Heart right ventricle (tissue), 16 donors: ENCODE results near the gene SNX33. TPM values are rescaled to one million over a fixed set of nuclear protein-coding genes. Genes with fewer than 3 reads are reported as not detected.
A peak's percentile ranks its signal among the peaks of the same experiment; 100 is the strongest.

ENCODE experiments used
- ATAC-seq, 8 donors: fragments of 200-7000 bp; cut with Tn5 transposase; one replicate each; pipeline ENCODE4 v1.9.1; 2020; ENCODE audit warnings: mild to moderate bottlenecking in 8 of 8, moderate library complexity in 8 of 8, moderate number of reproducible peaks in 1 of 8
- DNase-seq, 2 donors: peaks; one replicate each; pipeline ENCODE4 v3.0.0-alpha.2; 2020
- H3K27ac ChIP-seq, 10 donors: fragments of 200-600 bp; sonication (generic) in 2 of 10; one replicate each; pipeline versions ENCODE4 v1.5.0 to v1.8.0; 2020 to 2022; ENCODE audit warnings: mild to moderate bottlenecking in 3 of 10
- H3K27me3 ChIP-seq, 7 donors: fragments of 200-600 bp; one replicate each; pipeline ENCODE4 v1.8.0; 2021 to 2022; ENCODE audit warnings: mild to moderate bottlenecking in 2 of 7
- H3K36me3 ChIP-seq, 9 donors: fragments of 200-600 bp; sonication (generic) in 1 of 9; one replicate each; pipeline versions ENCODE4 v1.5.0 to v1.8.0; 2020 to 2022; ENCODE audit warnings: mild to moderate bottlenecking in 2 of 9
- H3K4me1 ChIP-seq, 9 donors: fragments of 200-600 bp; sonication (generic) in 1 of 9; one replicate each; pipeline versions ENCODE4 v1.5.0 to v1.8.0; 2020 to 2022; ENCODE audit warnings: mild to moderate bottlenecking in 4 of 9
- H3K4me3 ChIP-seq, 10 donors: fragments of 200-600 bp; sonication (generic) in 2 of 10; one replicate each; pipeline versions ENCODE4 v1.5.0 to v1.8.0; 2020 to 2022; ENCODE audit warnings: mild to moderate bottlenecking in 7 of 10, moderate library complexity in 2 of 10
- H3K9me3 ChIP-seq, 11 donors: fragments of 200-600 bp in 10 of 11; sonication (generic) in 2 of 11; one replicate each; pipeline versions ENCODE4 v1.5.0 to v1.8.0; 2013 to 2022; ENCODE audit warnings: mild to moderate bottlenecking in 2 of 11, control low read depth in 1 of 11, moderate library complexity in 1 of 11
- WGBS, 2 donors: extraction: QIAGEN DNeasy Blood & Tissue Kit; methylation state at CpG; one replicate each; pipeline ENCODE4 v1.1.7; 2013; ENCODE audit warnings: inconsistent platforms in 1 of 2; 5-methylcytosine and 5-hydroxymethylcytosine counted together
- intact Hi-C, 10 donors: fragments of 100-400 bp; cut with DNase I; formaldehyde crosslinking; loops; one replicate each; pipeline versions ENCODE4 v1.11.1 to v1.14.2; 2022
- polyA plus RNA-seq, 2 donors: library from polyadenylated mRNA; stranded (reverse); fragments of 200-250 nt; gene quantifications; one replicate each; pipeline ENCODE4 v1.2.3, GENCODE V29; 2013
- total RNA-seq, 10 donors: library from RNA; stranded (reverse); fragmentation: NEBNext Ultra II Directional in 3 of 10; extraction: Animal tissue kit (Norgen Biotek cat#: 25700) in 3 of 10; gene quantifications; one replicate each; pipeline versions ENCODE4 v1.2.1 to v1.2.4, GENCODE V29; 2021 to 2023
- TF ChIP-seq, protein P1 (sequence below), 9 donors: fragments of 200-600 bp; sonication (generic) in 2 of 9; IDR thresholded peaks; one replicate each; pipeline versions ENCODE4 v1.5.0 to v1.8.0; 2021 to 2022; ENCODE audit warnings: antibody characterized with exemption in 9 of 9, mild to moderate bottlenecking in 5 of 9, moderate library complexity in 1 of 9
- donor health status: Arrhythmogenic right ventricular cardiomyopathy.
- donor health status: ischemic (EF 13 %, LVEDD 7.1; RV severe dilation, severe dysfunction).
- donor health status: healthy with polysubstance abuse.
- donor health status: DM: no; HTN: yes; CAD: no.
- donor health status: DM: no; HTN: no; CAD: no.
- donor health status: ischemic (EF 25% LVEDD 6.9; RV normal size, moderate dysfunction).
- donor health status: ischemic (EF 25% LVEDD 5.7; RV mildly dilated, moderate dysfunction).
- donor health status: healthy.
- donor health status: DM: yes; HTN: yes; CAD: no.
- donor health status: Ischemic cardiomyopathy.
- donor health status: ischemic (EF 35%, LVEDD 5.7; RV mildly dilated, moderate dysfunction).
- donor health status: nonischemic (EF 11% LVEDD 7.7; RV severe dilation, severe dysfunction).
- donor health status: DM: yes; HTN: yes; CAD: no.
- donor health status: PGD.
- donor health status: ischemic (EF 29% LVEDD 5.4; RV normal size, mild dysfunction).
- donor health status: nonischemic (EF 23%, LVEDD 6.1; RV moderate dilation, normal function).

Gene SNX33
- total and polyA plus RNA-seq, 12 donors: 7.4 to 14.8 (median 9.7) TPM

DNA sequence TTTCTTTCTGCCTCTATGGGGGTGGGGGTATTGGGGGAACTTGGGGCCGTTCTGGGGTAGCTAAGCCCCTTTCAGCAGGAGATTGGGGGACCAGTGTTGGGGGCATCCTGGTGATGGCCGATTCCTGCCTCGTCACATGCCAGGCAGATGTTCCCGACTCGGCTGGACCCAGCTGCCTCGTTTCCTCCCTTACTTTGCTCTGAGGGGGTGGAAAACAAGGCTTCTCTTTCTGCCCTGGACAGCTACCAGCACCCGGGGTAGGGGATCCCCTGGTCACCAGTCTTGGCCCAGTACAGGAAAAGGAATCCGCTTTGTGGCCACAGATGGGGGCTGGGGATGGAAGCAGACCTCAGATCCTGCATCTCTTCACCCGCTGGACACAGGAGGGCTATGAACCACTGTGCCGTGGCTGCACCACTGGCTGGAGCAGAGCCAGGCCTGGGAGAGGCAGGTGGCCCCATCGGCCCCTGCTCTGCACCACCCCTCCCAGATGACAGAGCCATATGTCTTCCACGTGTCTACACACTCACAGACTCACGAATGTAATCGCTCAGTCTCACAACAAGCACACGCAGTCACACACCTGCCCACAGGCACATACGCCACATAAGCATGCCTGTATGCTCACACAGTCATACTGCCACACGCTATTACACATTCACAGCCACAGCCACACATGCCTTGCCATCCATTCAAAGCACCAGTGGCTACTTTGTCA is 12.4 kb downstream of the SNX33 start:
- H3K36me3 ChIP-seq: peaks cover 0 to 59% (median 20%) of the 10 kb centered on the region in 9 donors
- H3K4me1 ChIP-seq: peaks cover 8 to 46% (median 26%) of the 10 kb centered on the region in 9 donors
- no peaks in the 10 kb centered on the region for H3K27me3 ChIP-seq
- H3K4me3 ChIP-seq: no peak overlapping the region
- peak in 1 of 8 donors; percentile 1 for ATAC-seq
- intact Hi-C loops: no loop called here
- peak overlapping the region in 9 of 10 donors; percentile 54 to 80 (median 74) for H3K27ac ChIP-seq
- H3K9me3 ChIP-seq: no peaks in the 10 kb centered on the region
- WGBS, 2 donors: 68 to 81% methylated on average over 17 of the region's 17 CpGs
- no peak for DNase-seq
- TF ChIP-seq, protein P1, sequence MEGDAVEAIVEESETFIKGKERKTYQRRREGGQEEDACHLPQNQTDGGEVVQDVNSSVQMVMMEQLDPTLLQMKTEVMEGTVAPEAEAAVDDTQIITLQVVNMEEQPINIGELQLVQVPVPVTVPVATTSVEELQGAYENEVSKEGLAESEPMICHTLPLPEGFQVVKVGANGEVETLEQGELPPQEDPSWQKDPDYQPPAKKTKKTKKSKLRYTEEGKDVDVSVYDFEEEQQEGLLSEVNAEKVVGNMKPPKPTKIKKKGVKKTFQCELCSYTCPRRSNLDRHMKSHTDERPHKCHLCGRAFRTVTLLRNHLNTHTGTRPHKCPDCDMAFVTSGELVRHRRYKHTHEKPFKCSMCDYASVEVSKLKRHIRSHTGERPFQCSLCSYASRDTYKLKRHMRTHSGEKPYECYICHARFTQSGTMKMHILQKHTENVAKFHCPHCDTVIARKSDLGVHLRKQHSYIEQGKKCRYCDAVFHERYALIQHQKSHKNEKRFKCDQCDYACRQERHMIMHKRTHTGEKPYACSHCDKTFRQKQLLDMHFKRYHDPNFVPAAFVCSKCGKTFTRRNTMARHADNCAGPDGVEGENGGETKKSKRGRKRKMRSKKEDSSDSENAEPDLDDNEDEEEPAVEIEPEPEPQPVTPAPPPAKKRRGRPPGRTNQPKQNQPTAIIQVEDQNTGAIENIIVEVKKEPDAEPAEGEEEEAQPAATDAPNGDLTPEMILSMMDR (IDR thresholded peaks at IDR 0.05): no peak

GRCh38 chr15:75661100-75661755 is 13.5 kb downstream of the SNX33 start:
- Histone ChIP-seq H3K36me3 (peaks cover 0 to 48% (median 19%) of the 10 kb centered on the region in 9 donors), H3K27ac (peak overlapping the region in 9 of 10 donors; percentile 64 to 80 (median 75)), H3K4me1 (peaks cover 8 to 44% (median 26%) of the 10 kb centered on the region in 9 donors), H3K9me3 (no peaks in the 10 kb centered on the region), H3K27me3 (no peaks in the 10 kb centered on the region), H3K4me3 (no peak overlapping the region)
- TF ChIP-seq, protein P1 (IDR thresholded peaks at IDR 0.05): no peak
- ATAC-seq (peak; percentile 84 to 93 (median 89)), DNase-seq (peak; percentile 81 to 83)
- intact Hi-C loops: no loop called here
- whole genome bisulfite sequencing, 2 donors: 57 to 63% methylated on average over 14 of the region's 14 CpGs

DNA sequence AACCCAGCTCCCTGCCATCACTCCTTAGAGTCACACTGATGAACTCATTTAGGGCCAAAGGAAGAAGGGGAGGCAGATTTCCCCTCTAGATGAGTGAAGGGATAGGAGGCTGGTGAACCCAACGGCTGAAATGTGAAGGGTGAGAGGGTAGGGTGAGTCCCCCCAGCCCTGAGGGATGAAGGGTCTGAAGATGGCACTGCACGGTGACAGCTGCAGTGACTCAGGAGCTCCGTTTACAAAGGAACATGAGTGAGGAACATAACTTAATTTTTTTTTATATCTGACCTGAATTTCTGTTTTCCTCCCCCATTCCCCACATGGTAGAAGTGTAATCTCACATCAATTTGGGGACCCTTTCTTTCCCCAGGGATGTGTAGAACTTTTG is 14.0 kb downstream of the SNX33 start:
- Histone ChIP-seq H3K36me3 (peaks cover 0 to 42% (median 16%) of the 10 kb centered on the region in 9 donors), H3K9me3 (no peaks in the 10 kb centered on the region), H3K27me3 (no peaks in the 10 kb centered on the region), H3K4me3 (no peak overlapping the region), H3K4me1 (peaks cover 10 to 49% (median 29%) of the 10 kb centered on the region in 9 donors), H3K27ac (peak overlapping the region in 9 of 10 donors; percentile 64 to 80 (median 75))
- DNase-seq (no peak), ATAC-seq (no peak)
- 78 to 84% methylated on average over 3 of the region's 3 CpGs for WGBS, 2 donors
- intact Hi-C loops: no loop called here
- TF ChIP-seq, protein P1 (IDR thresholded peaks at IDR 0.05): no peak

DNA sequence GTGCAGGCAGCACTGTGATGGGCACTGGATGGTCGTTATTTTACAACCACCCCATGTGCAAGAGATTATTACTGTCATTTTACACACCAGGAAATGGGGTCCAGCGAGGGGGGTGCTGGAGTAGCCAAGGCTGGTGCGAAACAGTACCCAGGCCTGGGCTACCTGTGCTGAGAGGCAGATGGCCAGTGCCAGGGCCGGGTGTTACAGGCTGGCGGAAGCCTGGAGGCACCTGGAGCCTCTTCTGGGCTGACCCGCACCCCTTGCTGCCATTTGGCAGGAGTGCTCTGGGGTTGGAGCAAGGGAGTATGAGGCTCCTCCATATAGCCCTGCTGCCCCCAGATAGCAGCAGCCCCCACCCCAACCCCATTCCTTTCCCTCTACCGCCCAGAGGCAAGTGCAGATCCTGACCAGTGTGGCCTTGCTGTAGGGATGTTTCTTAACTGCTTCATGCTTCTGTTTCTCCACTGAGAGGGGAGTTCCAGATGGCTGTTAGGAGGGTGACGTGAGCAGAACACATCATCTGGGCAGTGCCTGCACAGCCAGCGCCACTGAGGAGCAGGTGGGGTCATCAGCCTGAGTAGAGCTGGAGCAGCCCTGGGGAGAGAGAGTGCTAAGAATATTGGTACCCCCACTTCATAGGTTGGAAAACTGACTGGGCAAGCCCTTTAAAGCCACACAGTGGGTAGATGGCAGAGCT is 15.3 kb downstream of the SNX33 start:
- peaks cover 0 to 30% (median 3%) of the 10 kb centered on the region in 9 donors for H3K36me3 ChIP-seq
- TF ChIP-seq, protein P1 (IDR thresholded peaks at IDR 0.05): no peak
- H3K4me3 ChIP-seq: no peak overlapping the region
- peak overlapping the region in 2 of 10 donors; percentile 17 to 21 for H3K27ac ChIP-seq
- ATAC-seq: no peak
- intact Hi-C loops: no loop called here
- WGBS, 2 donors: 92 to 93% methylated on average over 9 of the region's 9 CpGs
- H3K27me3 ChIP-seq: no peaks in the 10 kb centered on the region
- H3K4me1 ChIP-seq: peaks cover 16 to 61% (median 42%) of the 10 kb centered on the region in 9 donors
- no peaks in the 10 kb centered on the region for H3K9me3 ChIP-seq
- DNase-seq: no peak
